Placental pericyte (primary cell): ENCODE data around the gene TRIM66. TPM values are rescaled to one million over a fixed set of nuclear protein-coding genes. Genes with fewer than 3 reads are reported as not detected.

Source experiments
- small RNA-seq: library from RNA; depleted of rRNA; stranded (forward); fragments of <200 nt; gene quantifications from one replicate; pipeline ENCODE3, GENCODE V24; 2012; ENCODE audit warnings: low replicate concordance
- total RNA-seq: library from RNA; depleted of rRNA; stranded (reverse); fragments of >200 nt; gene quantifications from 2 replicates; pipeline ENCODE4 v1.2.3, GENCODE V29; 2012

Gene TRIM66
- total RNA-seq = 7.4 and 9.7 TPM in 2 replicates

GRCh38 chr11:8682303-8683114 lies at the start of gene TRIM66, which contains the start of gene RPL27A:
Gene TRIM66, minus strand, starts transcription at chr11:8682665. Its CDS starts 10,391 bp downstream, at chr11:8672274.
Gene RPL27A, plus strand, starts transcription at chr11:8682792. Its CDS starts 22 bp downstream, at chr11:8682814.

GRCh38 chr11:8593935-8594909 lies 88.2 kb downstream of the TRIM66 start, which contains the start of gene STK33:
Gene STK33, minus strand, starts transcription at chr11:8594228. Its CDS starts 119,323 bp downstream, at chr11:8474905.

Small RNA genes within 50 kb of the gene (small RNA-seq; reads per million reads assigned to genes)
- gene SNORA3A (not detected), gene SNORA3B (196 reads per million, percentile 99 among the genes with 10 or more reads in this experiment)

Other genes starting within 250 kb of the TRIM66 start
- gene STK33, start 88.4 kb downstream of the TRIM66 start, total RNA-seq = 0.57 and 1.3 TPM in 2 replicates
- 423 and 748 TPM in 2 replicates for gene RPL27A, start 127 bp upstream of the TRIM66 start, total RNA-seq
- 28.7 and 54.8 TPM in 2 replicates for gene AKIP1, start 228.5 kb upstream of the TRIM66 start, total RNA-seq